Fibroblast of the aortic adventitia (primary cell): ENCODE measurements around the gene TTR. TPM values are rescaled to one million over a fixed set of nuclear protein-coding genes. Genes with fewer than 3 reads are reported as not detected.
A peak's percentile ranks its signal among the peaks of the same experiment; 100 is the strongest.

Experiments
- DNase-seq: peaks from one replicate; pipeline ENCODE4 v3.0.0-alpha.2; 2010; ENCODE audit warnings: low read depth
- H3K4me3 ChIP-seq: 2 replicates; pipeline ENCODE4 v1.5.1; 2011; ENCODE audit warnings: low read depth, mild to moderate bottlenecking, control low read depth, low read length, moderate library complexity
- total RNA-seq: library from RNA; depleted of rRNA; stranded (reverse); fragments of >200 nt; gene quantifications from 2 replicates; pipeline ENCODE4 v1.2.3, GENCODE V29; 2012; ENCODE audit warnings: low replicate concordance
- TF ChIP-seq, protein P1 (sequence below): IDR thresholded peaks from 2 replicates; pipeline ENCODE4 v1.5.1; 2011; ENCODE audit warnings: mild to moderate bottlenecking, low read length, control low read depth, inconsistent platforms; ENCODE audit not compliant: insufficient read depth

The TTR gene
- total RNA-seq, 1 donor = not detected

DNA sequence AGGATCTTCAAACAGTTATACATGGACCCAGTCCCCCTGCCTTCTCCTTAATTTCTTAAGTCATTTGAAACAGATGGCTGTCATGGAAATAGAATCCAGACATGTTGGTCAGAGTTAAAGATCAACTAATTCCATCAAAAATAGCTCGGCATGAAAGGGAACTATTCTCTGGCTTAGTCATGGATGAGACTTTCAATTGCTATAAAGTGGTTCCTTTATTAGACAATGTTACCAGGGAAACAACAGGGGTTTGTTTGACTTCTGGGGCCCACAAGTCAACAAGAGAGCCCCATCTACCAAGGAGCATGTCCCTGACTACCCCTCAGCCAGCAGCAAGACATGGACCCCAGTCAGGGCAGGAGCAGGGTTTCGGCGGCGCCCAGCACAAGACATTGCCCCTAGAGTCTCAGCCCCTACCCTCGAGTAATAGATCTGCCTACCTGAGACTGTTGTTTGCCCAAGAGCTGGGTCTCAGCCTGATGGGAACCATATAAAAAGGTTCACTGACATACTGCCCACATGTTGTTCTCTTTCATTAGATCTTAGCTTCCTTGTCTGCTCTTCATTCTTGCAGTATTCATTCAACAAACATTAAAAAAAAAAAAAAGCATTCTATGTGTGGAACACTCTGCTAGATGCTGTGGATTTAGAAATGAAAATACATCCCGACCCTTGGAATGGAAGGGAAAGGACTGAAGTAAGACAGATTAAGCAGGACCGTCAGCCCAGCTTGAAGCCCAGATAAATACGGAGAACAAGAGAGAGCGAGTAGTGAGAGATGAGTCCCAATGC, 4.6 kb downstream of the TTR start:
- DNase-seq = peak; percentile 3
- TF ChIP-seq, protein P1, sequence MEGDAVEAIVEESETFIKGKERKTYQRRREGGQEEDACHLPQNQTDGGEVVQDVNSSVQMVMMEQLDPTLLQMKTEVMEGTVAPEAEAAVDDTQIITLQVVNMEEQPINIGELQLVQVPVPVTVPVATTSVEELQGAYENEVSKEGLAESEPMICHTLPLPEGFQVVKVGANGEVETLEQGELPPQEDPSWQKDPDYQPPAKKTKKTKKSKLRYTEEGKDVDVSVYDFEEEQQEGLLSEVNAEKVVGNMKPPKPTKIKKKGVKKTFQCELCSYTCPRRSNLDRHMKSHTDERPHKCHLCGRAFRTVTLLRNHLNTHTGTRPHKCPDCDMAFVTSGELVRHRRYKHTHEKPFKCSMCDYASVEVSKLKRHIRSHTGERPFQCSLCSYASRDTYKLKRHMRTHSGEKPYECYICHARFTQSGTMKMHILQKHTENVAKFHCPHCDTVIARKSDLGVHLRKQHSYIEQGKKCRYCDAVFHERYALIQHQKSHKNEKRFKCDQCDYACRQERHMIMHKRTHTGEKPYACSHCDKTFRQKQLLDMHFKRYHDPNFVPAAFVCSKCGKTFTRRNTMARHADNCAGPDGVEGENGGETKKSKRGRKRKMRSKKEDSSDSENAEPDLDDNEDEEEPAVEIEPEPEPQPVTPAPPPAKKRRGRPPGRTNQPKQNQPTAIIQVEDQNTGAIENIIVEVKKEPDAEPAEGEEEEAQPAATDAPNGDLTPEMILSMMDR = no peak
- no peak overlapping the region for H3K4me3 ChIP-seq

DNA sequence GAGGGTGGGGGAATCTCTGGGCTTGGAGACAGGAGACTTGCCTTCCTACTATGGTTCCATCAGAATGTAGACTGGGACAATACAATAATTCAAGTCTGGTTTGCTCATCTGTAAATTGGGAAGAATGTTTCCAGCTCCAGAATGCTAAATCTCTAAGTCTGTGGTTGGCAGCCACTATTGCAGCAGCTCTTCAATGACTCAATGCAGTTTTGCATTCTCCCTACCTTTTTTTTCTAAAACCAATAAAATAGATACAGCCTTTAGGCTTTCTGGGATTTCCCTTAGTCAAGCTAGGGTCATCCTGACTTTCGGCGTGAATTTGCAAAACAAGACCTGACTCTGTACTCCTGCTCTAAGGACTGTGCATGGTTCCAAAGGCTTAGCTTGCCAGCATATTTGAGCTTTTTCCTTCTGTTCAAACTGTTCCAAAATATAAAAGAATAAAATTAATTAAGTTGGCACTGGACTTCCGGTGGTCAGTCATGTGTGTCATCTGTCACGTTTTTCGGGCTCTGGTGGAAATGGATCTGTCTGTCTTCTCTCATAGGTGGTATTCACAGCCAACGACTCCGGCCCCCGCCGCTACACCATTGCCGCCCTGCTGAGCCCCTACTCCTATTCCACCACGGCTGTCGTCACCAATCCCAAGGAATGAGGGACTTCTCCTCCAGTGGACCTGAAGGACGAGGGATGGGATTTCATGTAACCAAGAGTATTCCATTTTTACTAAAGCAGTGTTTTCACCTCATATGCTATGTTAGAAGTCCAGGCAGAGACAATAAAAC, 6.5 kb downstream of the TTR start:
- no peak for DNase-seq
- no peak overlapping the region for H3K4me3 ChIP-seq
- TF ChIP-seq, protein P1 = no peak

DNA sequence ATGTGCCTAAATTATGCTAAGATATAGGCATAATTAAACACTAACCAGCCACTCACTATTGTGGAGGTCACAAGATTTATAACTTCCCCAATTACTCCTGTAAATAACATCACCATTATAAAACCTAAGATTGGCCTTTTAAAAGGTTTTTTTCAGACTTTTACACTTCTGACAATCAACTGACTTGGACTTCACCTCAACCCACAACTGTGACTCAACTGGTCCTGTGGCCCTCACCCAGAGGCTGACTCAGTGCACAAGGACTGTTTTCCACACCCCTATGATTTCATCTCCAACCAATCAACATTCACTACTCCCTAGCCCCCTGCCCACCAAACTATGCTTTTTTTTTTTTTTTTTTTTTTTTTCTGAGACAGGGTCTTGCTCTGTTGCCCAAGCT, 11.6 kb downstream of the TTR start:
- DNase-seq = peak; percentile 16
- TF ChIP-seq, protein P1 = no peak
- H3K4me3 ChIP-seq = no peak overlapping the region

DNA sequence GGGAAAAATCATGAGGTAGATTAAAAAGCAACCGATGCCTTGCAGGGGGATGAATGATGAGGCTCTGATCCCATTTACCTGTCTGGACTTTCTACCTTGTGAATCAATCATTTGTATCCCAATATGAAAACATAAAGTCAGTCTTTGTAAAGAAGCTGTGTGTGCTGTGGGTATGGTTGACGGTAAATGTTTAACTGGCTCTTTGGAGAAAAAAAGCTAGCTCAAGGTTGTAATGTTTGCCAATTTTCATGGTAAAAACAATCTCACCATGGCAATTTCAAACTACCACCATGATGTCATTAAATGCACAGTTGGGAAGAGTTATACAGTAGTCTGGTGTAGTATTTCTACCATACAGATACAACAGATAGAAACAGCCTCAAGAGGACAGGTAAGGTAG, 14.6 kb downstream of the TTR start:
- no peak for DNase-seq
- TF ChIP-seq, protein P1 = no peak
- no peak overlapping the region for H3K4me3 ChIP-seq

DNA sequence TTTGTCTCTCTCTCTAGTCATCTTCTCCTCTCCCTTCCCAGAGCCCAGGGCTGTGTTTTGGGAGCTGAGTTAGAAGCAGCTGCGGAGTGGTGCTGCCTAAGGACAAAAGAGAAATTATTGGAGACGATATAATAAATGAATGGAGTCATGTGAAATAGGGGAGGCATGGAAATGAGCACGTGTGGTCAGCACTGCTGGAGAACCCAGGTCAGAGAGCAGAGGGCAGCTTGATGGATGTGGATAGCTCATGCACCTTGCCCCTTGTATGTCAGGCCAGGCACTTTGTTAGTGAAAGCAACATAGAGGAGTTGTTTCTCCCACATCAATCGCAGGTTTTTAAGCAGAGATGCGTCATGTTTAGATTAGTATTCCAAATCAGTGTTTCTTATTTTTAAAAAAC, 15.7 kb downstream of the TTR start:
- no peak overlapping the region for H3K4me3 ChIP-seq
- DNase-seq = no peak
- TF ChIP-seq, protein P1 = no peak

DNA sequence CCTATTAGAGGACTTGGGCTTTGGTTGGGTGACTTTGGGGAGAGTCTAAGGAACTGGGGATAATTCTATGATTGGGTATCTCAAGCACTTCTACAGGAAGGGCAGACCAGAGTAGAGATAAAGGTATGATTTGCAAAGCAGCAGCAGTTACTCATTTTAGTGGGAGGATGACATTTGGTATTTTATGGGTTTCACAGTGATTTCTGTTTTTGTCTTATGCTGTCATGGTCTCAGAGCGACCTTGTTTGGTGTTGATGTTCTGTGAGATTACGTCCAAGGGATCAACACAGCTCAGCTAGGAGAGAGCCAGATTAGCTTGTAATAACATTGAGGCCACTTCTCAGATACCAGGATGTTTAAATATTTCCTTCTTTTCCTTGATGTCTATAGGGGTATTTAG, 18.2 kb downstream of the TTR start:
- TF ChIP-seq, protein P1 = no peak
- no peak overlapping the region for H3K4me3 ChIP-seq
- DNase-seq = no peak
